ENCODE results near the gene TOPAZ1.

TOPAZ1 gene

DNA sequence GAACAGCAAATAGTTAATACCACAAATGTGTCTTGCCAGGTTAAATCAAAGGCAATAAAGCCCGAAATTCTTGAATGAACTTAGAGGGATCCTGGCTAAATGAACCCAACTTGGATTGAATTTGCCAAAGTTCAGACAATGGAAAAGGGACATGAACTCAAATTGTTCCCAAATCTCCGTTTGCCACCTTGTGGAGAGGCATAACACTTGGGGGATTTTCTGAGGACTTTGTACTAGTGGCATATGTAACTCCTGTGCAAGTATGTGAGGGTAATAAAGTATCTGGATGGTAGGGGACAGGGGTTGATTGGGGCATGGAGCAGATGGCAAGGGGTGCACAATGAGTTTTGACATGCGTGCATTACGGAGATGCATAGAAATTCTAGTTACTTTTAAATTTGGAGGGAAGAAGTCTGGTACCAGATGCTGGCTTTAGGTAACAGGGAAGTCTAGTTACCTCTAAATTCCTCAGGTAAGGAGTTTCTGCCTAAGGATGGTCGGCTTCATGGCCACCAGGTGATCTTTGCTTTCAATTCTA is 95.6 kb downstream of the TOPAZ1 start:
- H3K4me3 ChIP-seq (replicated peaks; ENCODE audit: low read depth, low read length): peak overlapping the region; percentile 73
- no peak for DNase-seq (ENCODE audit: extremely low read depth, low read depth)
- TF ChIP-seq, protein P1, sequence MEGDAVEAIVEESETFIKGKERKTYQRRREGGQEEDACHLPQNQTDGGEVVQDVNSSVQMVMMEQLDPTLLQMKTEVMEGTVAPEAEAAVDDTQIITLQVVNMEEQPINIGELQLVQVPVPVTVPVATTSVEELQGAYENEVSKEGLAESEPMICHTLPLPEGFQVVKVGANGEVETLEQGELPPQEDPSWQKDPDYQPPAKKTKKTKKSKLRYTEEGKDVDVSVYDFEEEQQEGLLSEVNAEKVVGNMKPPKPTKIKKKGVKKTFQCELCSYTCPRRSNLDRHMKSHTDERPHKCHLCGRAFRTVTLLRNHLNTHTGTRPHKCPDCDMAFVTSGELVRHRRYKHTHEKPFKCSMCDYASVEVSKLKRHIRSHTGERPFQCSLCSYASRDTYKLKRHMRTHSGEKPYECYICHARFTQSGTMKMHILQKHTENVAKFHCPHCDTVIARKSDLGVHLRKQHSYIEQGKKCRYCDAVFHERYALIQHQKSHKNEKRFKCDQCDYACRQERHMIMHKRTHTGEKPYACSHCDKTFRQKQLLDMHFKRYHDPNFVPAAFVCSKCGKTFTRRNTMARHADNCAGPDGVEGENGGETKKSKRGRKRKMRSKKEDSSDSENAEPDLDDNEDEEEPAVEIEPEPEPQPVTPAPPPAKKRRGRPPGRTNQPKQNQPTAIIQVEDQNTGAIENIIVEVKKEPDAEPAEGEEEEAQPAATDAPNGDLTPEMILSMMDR (IDR thresholded peaks at IDR 0.05; ENCODE audit: low read depth, low read length, missing control alignments): no peak

DNA sequence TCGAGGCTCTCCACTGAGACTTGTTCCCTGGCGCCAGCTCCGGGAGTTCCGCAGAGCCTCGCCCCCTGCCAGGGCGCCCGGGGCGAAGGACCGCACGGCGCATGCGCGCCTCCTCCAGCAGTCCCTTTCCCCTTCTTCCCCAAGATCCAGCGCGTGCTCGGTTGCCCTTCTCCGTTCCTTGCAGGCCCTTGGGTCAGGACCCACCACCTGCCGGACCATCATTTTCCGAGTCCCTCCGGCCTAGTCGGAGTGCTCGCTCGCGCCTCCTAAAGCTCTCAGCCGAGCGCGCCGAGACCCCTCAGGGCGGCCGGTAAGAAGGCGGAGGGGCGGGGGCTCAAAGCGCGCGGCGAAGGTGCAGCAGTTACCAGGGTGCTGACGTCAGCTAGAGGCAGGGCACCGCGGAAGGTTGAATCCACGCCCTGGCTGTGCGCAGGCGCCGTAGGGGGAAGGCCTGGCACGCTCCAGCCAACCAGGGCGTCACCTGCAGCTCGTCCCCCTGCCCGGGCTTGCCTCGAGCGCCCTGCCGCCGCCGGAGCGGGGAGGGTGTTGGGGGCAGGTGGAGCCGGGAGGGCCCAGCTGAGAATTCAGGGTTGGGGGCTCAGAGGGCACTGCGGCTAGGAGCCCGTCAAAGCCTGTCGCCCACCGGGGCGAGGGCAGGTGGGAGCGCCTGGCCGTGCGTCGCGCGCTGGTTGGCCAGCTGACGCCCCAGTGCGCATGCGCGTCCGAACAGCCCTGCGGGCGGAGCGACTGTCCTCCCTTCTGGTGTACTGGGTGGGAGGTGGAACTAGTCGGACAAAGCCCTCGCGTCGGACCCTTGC is 96.5 kb downstream of the TOPAZ1 start, which contains the start of gene TCAIM:
TCAIM (plus strand) TSS at position 757 of the 818 bp plus-strand sequence. CDS start 16,017 bp downstream, outside the sequence.
- peak; percentile 88 for DNase-seq (ENCODE audit: extremely low read depth, low read depth)
- peak within 1 kb of the TSS; percentile 73 for H3K4me3 ChIP-seq (replicated peaks; ENCODE audit: low read depth, low read length)
- TF ChIP-seq, protein P1 (IDR thresholded peaks at IDR 0.05; ENCODE audit: low read depth, low read length, missing control alignments): no peak

DNA sequence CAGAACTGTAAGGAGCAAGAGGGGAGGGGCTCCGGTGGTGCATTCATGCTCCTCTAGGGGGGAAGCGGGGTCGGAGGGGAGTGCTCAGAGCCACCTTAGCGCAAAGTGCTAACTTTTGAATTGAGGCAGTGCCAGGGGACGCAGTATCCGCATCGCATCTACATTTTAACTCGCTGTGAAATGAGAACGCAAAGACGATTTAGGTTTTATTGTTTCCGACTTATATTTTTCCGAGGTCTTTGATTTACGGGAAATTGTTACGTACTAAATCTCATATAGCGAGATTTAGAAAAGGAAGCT is 97.1 kb downstream of the TOPAZ1 start:
- peak overlapping the region; percentile 73 for H3K4me3 ChIP-seq (replicated peaks; ENCODE audit: low read depth, low read length)
- DNase-seq (ENCODE audit: extremely low read depth, low read depth): no peak
- TF ChIP-seq, protein P1 (IDR thresholded peaks at IDR 0.05; ENCODE audit: low read depth, low read length, missing control alignments): no peak

DNA sequence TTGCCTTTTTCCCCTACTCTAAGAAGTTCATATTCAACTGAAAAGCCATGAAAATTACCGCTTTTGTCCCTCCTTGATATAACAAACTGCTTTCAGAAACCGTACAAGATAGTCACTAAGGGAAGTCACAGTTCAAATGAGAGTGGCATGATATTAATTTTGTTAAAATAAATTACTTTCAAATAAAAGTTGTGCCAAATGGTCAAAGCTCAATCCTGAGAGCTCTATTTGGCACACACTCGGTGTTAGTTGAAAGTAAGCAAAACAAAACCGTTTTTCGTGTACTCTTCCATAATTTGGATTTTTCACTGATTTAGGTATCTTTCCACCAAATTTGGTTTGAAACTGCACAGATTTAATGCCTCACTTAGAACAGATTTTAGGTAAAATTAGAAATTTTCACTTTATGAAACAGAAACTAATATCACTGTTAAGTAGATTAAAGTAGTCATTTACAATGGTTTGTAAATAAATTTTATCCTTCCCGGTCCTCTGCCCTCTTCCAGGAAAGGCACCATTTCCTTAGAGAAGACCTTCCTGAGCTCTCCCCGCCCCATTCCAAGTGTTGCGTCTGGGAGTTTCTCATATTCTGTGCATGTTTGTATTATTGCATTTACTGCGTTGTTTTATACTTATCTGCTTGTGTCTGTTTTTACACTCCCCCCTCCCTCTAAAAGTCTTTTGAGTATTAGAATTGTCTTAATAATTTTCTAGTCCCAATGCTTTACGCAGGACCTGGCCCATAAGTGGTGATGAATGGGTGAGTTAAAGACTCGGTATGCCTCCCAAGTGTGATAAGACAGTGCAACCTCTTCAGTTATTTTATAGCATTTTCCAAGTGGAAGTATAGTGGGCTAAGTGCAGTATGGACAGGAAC is 97.7 kb downstream of the TOPAZ1 start:
- peak overlapping the region; percentile 73 for H3K4me3 ChIP-seq (replicated peaks; ENCODE audit: low read depth, low read length)
- TF ChIP-seq, protein P1 (IDR thresholded peaks at IDR 0.05; ENCODE audit: low read depth, low read length, missing control alignments): no peak
- DNase-seq (ENCODE audit: extremely low read depth, low read depth): no peak

DNA sequence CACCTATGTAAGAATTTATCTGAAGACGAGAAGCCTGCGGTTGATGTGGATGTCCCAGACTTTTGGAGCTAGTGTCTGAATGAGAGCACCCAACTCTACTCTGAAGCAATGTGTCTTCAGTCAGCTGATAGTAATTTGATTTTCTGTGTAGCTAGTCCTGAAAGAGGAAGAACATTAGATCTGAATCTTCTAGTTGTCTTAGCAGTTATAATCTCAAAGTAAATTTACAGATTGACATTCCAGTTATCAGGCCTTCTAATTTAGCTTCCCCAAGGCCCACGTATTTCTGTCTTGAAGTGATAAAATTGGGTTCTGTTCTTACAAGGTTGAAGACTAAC is 98.3 kb downstream of the TOPAZ1 start:
- DNase-seq (ENCODE audit: extremely low read depth, low read depth): no peak
- TF ChIP-seq, protein P1 (IDR thresholded peaks at IDR 0.05; ENCODE audit: low read depth, low read length, missing control alignments): no peak
- peak overlapping the region; percentile 73; the same call in 1 of the 2 replicates for H3K4me3 ChIP-seq (replicated peaks; ENCODE audit: low read depth, low read length)

- no peak overlapping the region for H3K4me3 ChIP-seq (replicated peaks; ENCODE audit: low read depth, low read length)
- DNase-seq (ENCODE audit: extremely low read depth, low read depth): peak; percentile 59
- TF ChIP-seq, protein P1 (IDR thresholded peaks at IDR 0.05; ENCODE audit: low read depth, low read length, missing control alignments): no peak
Observed at GRCh38 chr3:44342176-44342790, 100.6 kb downstream of the TOPAZ1 start.
